Panc1 (cell line): ENCODE measurements around the gene TMC3. TPM values are rescaled to one million over a fixed set of nuclear protein-coding genes. Genes with fewer than 3 reads are reported as not detected.

ENCODE experiments used
- ATAC-seq: fragments of 200-7000 bp; cut with Tn5 transposase; 2 replicates; pipeline ENCODE4 v1.9.1; 2020; ENCODE audit warnings: mild to moderate bottlenecking, moderate library complexity
- BruUV-seq: library from RNA; stranded (reverse); fragments of 400-500 nt; replicated peaks from 2 replicates; lab custom pipeline; 2021; lab: Mats Ljungman, UMichigan
- CTCF ChIA-PET: fragments of 300-600 bp; sonication (Branson Sonifier 250); formaldehyde crosslinking; loops from one replicate; lab custom pipeline; 2022; ENCODE audit warnings: antibody characterized with exemption; lab: Charles Lee
- POLR2A ChIA-PET: fragments of 300-600 bp; sonication (Branson Sonifier 250); formaldehyde crosslinking; loops from one replicate; lab custom pipeline; 2022; ENCODE audit warnings: antibody characterized with exemption; lab: Charles Lee
- DNase-seq: peaks from one replicate; pipeline ENCODE4 v3.0.0-alpha.2; 2010; ENCODE audit warnings: low read depth, low spot score
- H3K27ac ChIP-seq: 2 replicates; pipeline ENCODE4 v1.5.1; 2011; ENCODE audit warnings: mild to moderate bottlenecking, low read length, inconsistent platforms
- H3K27me3 ChIP-seq: fragments of 200-500 bp; sonication (Bioruptor generic); 2 replicates; pipeline ENCODE4 v1.6.0; 2014; ENCODE audit warnings: low read length, inconsistent platforms; ENCODE audit not compliant: control insufficient read depth, insufficient read depth
- H3K36me3 ChIP-seq: fragments of 200-500 bp; sonication (Bioruptor generic); 2 replicates; pipeline ENCODE4 v1.5.1; 2014; ENCODE audit warnings: inconsistent platforms, mild to moderate bottlenecking, low read length, moderate library complexity; ENCODE audit not compliant: control insufficient read depth, insufficient read depth
- H3K4me1 ChIP-seq: 2 replicates; pipeline ENCODE4 v1.5.1; 2011; ENCODE audit warnings: inconsistent platforms, mild to moderate bottlenecking, low read length, moderate library complexity; ENCODE audit not compliant: control insufficient read depth, insufficient read depth
- H3K4me3 ChIP-seq, 2 experiments: 2 replicates each; pipeline ENCODE4 v1.5.1; 2011 to 2012; ENCODE audit warnings: low read depth in 2 of 2, low read length in 2 of 2, mild to moderate bottlenecking in 2 of 2, inconsistent platforms in 1 of 2, moderate library complexity in 1 of 2
- H3K9me3 ChIP-seq: fragments of 200-500 bp; sonication (Bioruptor generic); 2 replicates; pipeline ENCODE4 v1.5.1; 2014; ENCODE audit warnings: low read depth, mild to moderate bottlenecking, inconsistent platforms, low read length, moderate library complexity; ENCODE audit not compliant: control insufficient read depth, insufficient read depth
- POLR2AphosphoS5 ChIP-seq: IDR thresholded peaks from 2 replicates; pipeline ENCODE4 v1.6.1; 2012; ENCODE audit warnings: mild to moderate bottlenecking, low read depth, low read length, moderate library complexity
- SIN3A ChIP-seq: IDR thresholded peaks from 2 replicates; pipeline ENCODE4 v1.6.1; 2012; ENCODE audit warnings: low read depth, mild to moderate bottlenecking, low read length, moderate library complexity, borderline replicate concordance; ENCODE audit not compliant: insufficient read depth
- TCF7L2 ChIP-seq: IDR thresholded peaks from 2 replicates; pipeline ENCODE4 v1.6.1; 2011; ENCODE audit warnings: mild to moderate bottlenecking, low read depth, low read length, inconsistent platforms
- in situ Hi-C: cut with HindIII; loops from 2 replicates; pipeline ENCODE4 v1.10.0; 2016; ENCODE audit warnings: low sequenced_read_pairs, low pct_unique_long_range_greater_than_20kb
- intact Hi-C: fragments of 100-400 bp; cut with micrococcal nuclease; formaldehyde crosslinking; loops from one replicate; pipeline ENCODE4 v1.10.0; 2022; ENCODE audit not compliant: unreplicated experiment
- total RNA-seq: library from RNA; stranded (reverse); gene quantifications from one replicate; pipeline ENCODE4 v1.2.1, GENCODE V29; 2021; ENCODE audit not compliant: unreplicated experiment
- TF ChIP-seq, protein P1 (sequence below): fragments of 450-650 bp; IDR thresholded peaks from 2 replicates; pipeline ENCODE4 v1.5.1; 2017; ENCODE audit warnings: mild to moderate bottlenecking
- TF ChIP-seq, protein P2 (sequence below), 2 experiments: IDR thresholded peaks; 2 replicates each; pipeline ENCODE4 v1.6.1; 2011 to 2012; ENCODE audit warnings: low read depth in 2 of 2, control low read depth in 1 of 2, low read length in 1 of 2, mild to moderate bottlenecking in 1 of 2, moderate library complexity in 1 of 2; ENCODE audit not compliant: insufficient read depth in 1 of 2

Gene TMC3
- total RNA-seq, 1 experiment from 2014 or later: not detected

DNA sequence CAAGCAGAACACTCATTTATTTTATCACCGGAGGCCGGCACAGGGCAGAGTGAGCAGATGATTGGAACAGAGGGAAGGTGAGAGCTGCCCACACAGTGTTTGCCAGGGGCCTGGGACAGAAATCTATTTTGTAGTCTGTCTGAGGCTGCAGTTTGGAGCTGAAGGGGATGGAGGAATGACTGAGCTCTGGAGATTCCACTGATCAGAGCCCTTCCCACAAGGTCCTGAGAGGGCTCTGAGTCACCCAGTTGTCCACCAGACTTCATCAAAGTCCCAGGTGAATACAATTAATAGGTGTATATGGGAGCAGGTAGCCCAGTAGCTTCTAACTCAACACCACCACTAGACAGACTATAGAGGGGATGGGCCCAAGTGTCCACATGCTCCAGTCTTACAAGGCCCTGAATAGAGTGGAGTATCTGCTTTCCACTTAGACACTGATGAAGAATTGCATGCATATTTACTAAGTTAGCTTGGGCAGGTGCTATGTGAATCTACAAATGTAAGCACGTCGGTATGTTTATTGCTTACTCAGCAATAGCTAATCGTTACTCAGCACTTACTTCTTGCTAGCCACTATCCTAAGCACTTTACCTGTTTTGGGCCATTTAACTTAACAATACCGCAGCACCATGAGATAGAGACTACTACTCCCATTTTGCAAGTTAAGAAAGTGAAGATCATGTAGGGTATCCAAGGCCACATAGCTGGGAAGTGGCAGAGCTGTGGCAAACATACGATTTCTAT lies 47.4 kb downstream of the TMC3 start:
- DNase-seq: no peak

DNA sequence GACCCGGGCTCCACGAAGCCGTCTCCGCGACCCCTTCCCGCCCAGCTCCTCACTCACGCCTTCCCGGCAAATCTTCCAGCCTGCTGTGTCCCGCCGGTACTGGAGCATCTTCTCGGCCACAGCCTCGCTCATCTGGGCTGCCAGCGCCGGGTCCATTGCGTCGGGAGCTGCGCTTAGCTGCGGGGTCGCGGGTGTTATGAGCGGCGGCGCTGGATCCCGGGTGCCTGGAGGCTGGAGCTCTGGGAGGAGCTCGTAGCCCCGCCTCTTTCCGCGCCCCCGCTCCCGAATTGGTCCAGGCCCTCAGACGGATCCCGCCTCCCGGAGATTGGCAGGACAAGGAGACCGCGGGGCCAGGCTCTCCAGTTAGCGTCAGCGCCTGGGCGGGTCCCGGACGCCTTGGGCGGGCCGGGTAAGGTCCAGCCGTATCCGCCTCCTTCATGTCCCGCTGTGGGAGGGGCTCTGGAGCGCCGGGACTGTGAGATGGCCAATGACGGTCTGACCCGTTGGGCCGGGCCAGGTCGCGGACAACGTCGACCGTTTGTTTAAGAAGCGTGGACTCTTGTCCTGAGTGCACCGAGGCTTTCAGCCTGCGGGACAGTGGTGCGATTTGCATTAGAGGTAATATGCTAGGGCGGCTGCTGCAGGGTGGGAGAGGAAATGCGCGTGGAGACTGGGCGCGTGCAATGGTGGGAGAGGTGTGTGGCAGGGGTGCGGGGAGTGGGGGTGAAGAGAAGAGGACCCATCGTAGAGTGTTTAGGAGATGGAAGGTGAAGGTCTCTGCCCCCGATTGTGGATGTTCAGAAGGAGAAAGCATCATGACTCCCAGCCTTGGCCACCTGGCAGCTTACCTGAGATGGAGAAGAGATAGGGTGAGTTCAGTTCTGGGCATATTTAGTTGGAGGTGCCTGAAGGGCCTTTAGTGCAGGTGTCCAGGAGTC lies 49.8 kb downstream of the TMC3 start, which contains the start of gene STARD5:
STARD5 (minus strand) TSS at position 198 of the 938 bp plus-strand sequence; CDS start at position 156, 42 bp downstream.
- Histone ChIP-seq H3K4me1 (0 out of 2 replicates have a peak, but pooled peaks cover 3% of the 10 kb centered on the region), H3K27me3 (no peaks in the 10 kb centered on the region), H3K27ac (peak within 1 kb of the TSS; percentile 60), H3K36me3 (no peaks in the 10 kb centered on the region; the same call in 1 of the 2 replicates), H3K9me3 (no peaks in the 10 kb centered on the region), H3K4me3 (peak within 1 kb of the TSS; percentile 79 to 83)
- ATAC-seq: peak; percentile 100
- peak; percentile 73 for DNase-seq
- intact Hi-C loops (no loop called here), in situ Hi-C loops (no loop called here)
- ChIA-PET CTCF (interaction anchor here (0.5 to 1.2 kb wide), 4 partner anchors 11 to 169 kb away, joined by 3 to 7 read pairs (median 4); partner anchors contain the start of gene TMC3), POLR2A (no interaction called here)
- TF ChIP-seq SIN3A (no peak), TCF7L2 (peak; percentile 8; the same call in 1 of the 2 replicates)
- TF ChIP-seq, protein P1, sequence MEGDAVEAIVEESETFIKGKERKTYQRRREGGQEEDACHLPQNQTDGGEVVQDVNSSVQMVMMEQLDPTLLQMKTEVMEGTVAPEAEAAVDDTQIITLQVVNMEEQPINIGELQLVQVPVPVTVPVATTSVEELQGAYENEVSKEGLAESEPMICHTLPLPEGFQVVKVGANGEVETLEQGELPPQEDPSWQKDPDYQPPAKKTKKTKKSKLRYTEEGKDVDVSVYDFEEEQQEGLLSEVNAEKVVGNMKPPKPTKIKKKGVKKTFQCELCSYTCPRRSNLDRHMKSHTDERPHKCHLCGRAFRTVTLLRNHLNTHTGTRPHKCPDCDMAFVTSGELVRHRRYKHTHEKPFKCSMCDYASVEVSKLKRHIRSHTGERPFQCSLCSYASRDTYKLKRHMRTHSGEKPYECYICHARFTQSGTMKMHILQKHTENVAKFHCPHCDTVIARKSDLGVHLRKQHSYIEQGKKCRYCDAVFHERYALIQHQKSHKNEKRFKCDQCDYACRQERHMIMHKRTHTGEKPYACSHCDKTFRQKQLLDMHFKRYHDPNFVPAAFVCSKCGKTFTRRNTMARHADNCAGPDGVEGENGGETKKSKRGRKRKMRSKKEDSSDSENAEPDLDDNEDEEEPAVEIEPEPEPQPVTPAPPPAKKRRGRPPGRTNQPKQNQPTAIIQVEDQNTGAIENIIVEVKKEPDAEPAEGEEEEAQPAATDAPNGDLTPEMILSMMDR: no peak
- no TSS peak for BruUV-seq

More for the DNA sequence above, 47.4 kb downstream of the TMC3 start:
- CTCF ChIA-PET: interaction anchor here (1.5 kb wide), 1 partner anchor 61 kb away, joined by 3 read pairs; no protein-coding TSS in a partner anchor
- Histone ChIP-seq H3K27ac (no peak overlapping the region), H3K9me3 (no peaks in the 10 kb centered on the region), H3K36me3 (no peaks in the 10 kb centered on the region; the same call in 1 of the 2 replicates), H3K27me3 (no peaks in the 10 kb centered on the region), H3K4me1 (0 out of 2 replicates have a peak, but pooled peaks cover 3% of the 10 kb centered on the region), H3K4me3 (no peak overlapping the region)
- intact Hi-C loops: no loop called here
- POLR2A ChIA-PET: no interaction called here
- in situ Hi-C loops: no loop called here
- ATAC-seq: no peak
- no TSS peak for BruUV-seq
- no peak for TF ChIP-seq SIN3A
- no peak for TF ChIP-seq TCF7L2
- TF ChIP-seq, protein P2, sequence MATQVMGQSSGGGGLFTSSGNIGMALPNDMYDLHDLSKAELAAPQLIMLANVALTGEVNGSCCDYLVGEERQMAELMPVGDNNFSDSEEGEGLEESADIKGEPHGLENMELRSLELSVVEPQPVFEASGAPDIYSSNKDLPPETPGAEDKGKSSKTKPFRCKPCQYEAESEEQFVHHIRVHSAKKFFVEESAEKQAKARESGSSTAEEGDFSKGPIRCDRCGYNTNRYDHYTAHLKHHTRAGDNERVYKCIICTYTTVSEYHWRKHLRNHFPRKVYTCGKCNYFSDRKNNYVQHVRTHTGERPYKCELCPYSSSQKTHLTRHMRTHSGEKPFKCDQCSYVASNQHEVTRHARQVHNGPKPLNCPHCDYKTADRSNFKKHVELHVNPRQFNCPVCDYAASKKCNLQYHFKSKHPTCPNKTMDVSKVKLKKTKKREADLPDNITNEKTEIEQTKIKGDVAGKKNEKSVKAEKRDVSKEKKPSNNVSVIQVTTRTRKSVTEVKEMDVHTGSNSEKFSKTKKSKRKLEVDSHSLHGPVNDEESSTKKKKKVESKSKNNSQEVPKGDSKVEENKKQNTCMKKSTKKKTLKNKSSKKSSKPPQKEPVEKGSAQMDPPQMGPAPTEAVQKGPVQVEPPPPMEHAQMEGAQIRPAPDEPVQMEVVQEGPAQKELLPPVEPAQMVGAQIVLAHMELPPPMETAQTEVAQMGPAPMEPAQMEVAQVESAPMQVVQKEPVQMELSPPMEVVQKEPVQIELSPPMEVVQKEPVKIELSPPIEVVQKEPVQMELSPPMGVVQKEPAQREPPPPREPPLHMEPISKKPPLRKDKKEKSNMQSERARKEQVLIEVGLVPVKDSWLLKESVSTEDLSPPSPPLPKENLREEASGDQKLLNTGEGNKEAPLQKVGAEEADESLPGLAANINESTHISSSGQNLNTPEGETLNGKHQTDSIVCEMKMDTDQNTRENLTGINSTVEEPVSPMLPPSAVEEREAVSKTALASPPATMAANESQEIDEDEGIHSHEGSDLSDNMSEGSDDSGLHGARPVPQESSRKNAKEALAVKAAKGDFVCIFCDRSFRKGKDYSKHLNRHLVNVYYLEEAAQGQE (IDR thresholded peaks at IDR 0.05; ENCODE audit: insufficient read depth in 1 of 2, low read depth in 2 of 2, low read length in 1 of 2): no peak
- TF ChIP-seq, protein P1: no peak
- TF ChIP-seq POLR2AphosphoS5: no peak
